HuH-7 (cell line): ENCODE measurements around the gene PKD1L1.

Experiments used
- DNase-seq: peaks from one replicate; pipeline ENCODE4 v3.0.0; 2011; ENCODE audit warnings: low spot score

The PKD1L1 gene

GRCh38 chr7:47726047-47726726 is 222.1 kb downstream of the PKD1L1 start:
- DNase-seq, result no peak

- DNase-seq, result peak; percentile 28
These were observed 223.1 kb downstream of the PKD1L1 start for GRCh38 chr7:47725031-47725780.
